ENCODE results near the gene ZBTB24. TPM values are rescaled to one million over a fixed set of nuclear protein-coding genes. Genes with fewer than 3 reads are reported as not detected.

Gene ZBTB24
- total RNA-seq, 1 experiment from 2014 or later: 21.5 TPM

DNA sequence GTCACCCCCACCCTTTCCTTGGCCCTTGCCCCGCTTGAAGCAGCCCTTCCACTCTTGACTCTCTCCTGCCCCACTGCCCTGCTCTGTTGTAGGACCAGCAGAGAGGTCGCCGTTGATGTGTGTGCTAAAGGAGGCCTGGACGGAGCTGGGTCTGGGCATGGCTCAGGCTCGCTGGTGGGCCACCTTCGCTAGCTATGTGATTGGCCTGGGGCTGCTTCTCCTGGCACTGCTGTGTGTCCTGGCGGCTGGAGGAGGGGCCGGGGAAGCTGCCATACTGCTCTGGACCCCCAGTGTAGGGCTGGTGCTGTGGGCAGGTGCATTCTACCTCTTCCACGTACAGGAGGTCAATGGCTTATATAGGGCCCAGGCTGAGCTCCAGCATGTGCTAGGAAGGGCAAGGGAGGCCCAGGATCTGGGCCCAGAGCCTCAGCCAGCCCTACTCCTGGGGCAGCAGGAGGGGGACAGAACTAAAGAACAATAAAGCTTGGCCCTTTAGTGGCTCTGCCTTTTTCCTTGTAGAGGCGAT, 39.5 kb downstream of the ZBTB24 start:
- DNase-seq (ENCODE audit: low read depth, low spot score) (no peak), ATAC-seq (no peak)
- ChIA-PET POLR2A (interaction anchor here (1.5 to 2.2 kb wide), 2 partner anchors 13 to 59 kb away, joined by 3 to 6 read pairs; partner anchors contain the start of gene MICAL1), CTCF (interaction anchor here (0.9 to 1.4 kb wide), 2 partner anchors 59 to 255 kb away, joined by 3 read pairs; no protein-coding TSS in a partner anchor)
- BruUV-seq (replicated peaks): no TSS peak
- in situ Hi-C loops (cut with HindIII; ENCODE audit: low pct_unique_long_range_greater_than_20kb, low sequenced_read_pairs): no loop called here
- Histone ChIP-seq H3K9me3 (ENCODE audit: control insufficient read depth, insufficient read depth, low read depth, low read length) (no peaks in the 10 kb centered on the region), H3K27ac (ENCODE audit: low read length) (no peak overlapping the region), H3K4me1 (ENCODE audit: control insufficient read depth, insufficient read depth, low read length) (peaks cover 14% of the 10 kb centered on the region), H3K27me3 (ENCODE audit: control insufficient read depth, insufficient read depth, low read length) (no peaks in the 10 kb centered on the region), H3K36me3 (ENCODE audit: control insufficient read depth, insufficient read depth, low read length) (peaks cover 2% of the 10 kb centered on the region; the same call in 1 of the 2 replicates), H3K4me3 (ENCODE audit: low read depth in 2 of 2, low read length in 2 of 2) (no peak overlapping the region)
- TF ChIP-seq POLR2AphosphoS5 (IDR thresholded peaks at IDR 0.05; ENCODE audit: low read depth, low read length): no peak; the same call in 1 of the 2 replicates
- no peak for TF ChIP-seq REST (IDR thresholded peaks at IDR 0.05; ENCODE audit: insufficient read depth in 1 of 2, low read depth in 2 of 2, low read length in 1 of 2)
- TF ChIP-seq SIN3A (IDR thresholded peaks at IDR 0.05; ENCODE audit: borderline replicate concordance, insufficient read depth, low read depth, low read length): no peak
- TF ChIP-seq TCF7L2 (IDR thresholded peaks at IDR 0.05; ENCODE audit: low read depth, low read length): no peak
- TF ChIP-seq, protein P1, sequence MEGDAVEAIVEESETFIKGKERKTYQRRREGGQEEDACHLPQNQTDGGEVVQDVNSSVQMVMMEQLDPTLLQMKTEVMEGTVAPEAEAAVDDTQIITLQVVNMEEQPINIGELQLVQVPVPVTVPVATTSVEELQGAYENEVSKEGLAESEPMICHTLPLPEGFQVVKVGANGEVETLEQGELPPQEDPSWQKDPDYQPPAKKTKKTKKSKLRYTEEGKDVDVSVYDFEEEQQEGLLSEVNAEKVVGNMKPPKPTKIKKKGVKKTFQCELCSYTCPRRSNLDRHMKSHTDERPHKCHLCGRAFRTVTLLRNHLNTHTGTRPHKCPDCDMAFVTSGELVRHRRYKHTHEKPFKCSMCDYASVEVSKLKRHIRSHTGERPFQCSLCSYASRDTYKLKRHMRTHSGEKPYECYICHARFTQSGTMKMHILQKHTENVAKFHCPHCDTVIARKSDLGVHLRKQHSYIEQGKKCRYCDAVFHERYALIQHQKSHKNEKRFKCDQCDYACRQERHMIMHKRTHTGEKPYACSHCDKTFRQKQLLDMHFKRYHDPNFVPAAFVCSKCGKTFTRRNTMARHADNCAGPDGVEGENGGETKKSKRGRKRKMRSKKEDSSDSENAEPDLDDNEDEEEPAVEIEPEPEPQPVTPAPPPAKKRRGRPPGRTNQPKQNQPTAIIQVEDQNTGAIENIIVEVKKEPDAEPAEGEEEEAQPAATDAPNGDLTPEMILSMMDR (IDR thresholded peaks at IDR 0.05): no peak
- intact Hi-C loops (cut with micrococcal nuclease; ENCODE audit: unreplicated experiment): loop anchor here (5.0 kb wide), 1 partner anchor 61 kb away; the partner anchor contains the start of gene CD164

GRCh38 chr6:109442393-109442924, 40.6 kb downstream of the ZBTB24 start:
- no peak for TF ChIP-seq SIN3A (IDR thresholded peaks at IDR 0.05; ENCODE audit: borderline replicate concordance, insufficient read depth, low read depth, low read length)
- TF ChIP-seq TCF7L2 (IDR thresholded peaks at IDR 0.05; ENCODE audit: low read depth, low read length): no peak
- no peak for TF ChIP-seq REST (IDR thresholded peaks at IDR 0.05; ENCODE audit: insufficient read depth in 1 of 2, low read depth in 2 of 2, low read length in 1 of 2)
- TF ChIP-seq POLR2AphosphoS5 (IDR thresholded peaks at IDR 0.05; ENCODE audit: low read depth, low read length): peak; percentile 14; the same call in 1 of the 2 replicates
- TF ChIP-seq, protein P1 (IDR thresholded peaks at IDR 0.05): no peak
- Histone ChIP-seq H3K27ac (ENCODE audit: low read length) (no peak overlapping the region), H3K36me3 (ENCODE audit: control insufficient read depth, insufficient read depth, low read length) (peaks cover 2% of the 10 kb centered on the region; the same call in 1 of the 2 replicates), H3K4me3 (ENCODE audit: low read depth in 2 of 2, low read length in 2 of 2) (no peak overlapping the region), H3K9me3 (ENCODE audit: control insufficient read depth, insufficient read depth, low read depth, low read length) (no peaks in the 10 kb centered on the region), H3K27me3 (ENCODE audit: control insufficient read depth, insufficient read depth, low read length) (no peaks in the 10 kb centered on the region), H3K4me1 (ENCODE audit: control insufficient read depth, insufficient read depth, low read length) (peaks cover 14% of the 10 kb centered on the region)
- in situ Hi-C loops (cut with HindIII; ENCODE audit: low pct_unique_long_range_greater_than_20kb, low sequenced_read_pairs): no loop called here
- ATAC-seq (no peak), DNase-seq (ENCODE audit: low read depth, low spot score) (no peak)
- TSS peak; percentile 53 for BruUV-seq (replicated peaks)
- intact Hi-C loops (cut with micrococcal nuclease; ENCODE audit: unreplicated experiment): loop anchor here (5.0 kb wide), 1 partner anchor 60 kb away; the partner anchor contains the start of gene CD164
- ChIA-PET CTCF (interaction anchor here (0.6 to 1.5 kb wide), 2 partner anchors 59 to 261 kb away, joined by 4 read pairs; no protein-coding TSS in a partner anchor), POLR2A (interaction anchor here (1.5 to 2.2 kb wide), 2 partner anchors 14 to 58 kb away, joined by 3 to 6 read pairs; partner anchors contain the start of gene MICAL1)

All from Panc1 (cell line).